Keratinocyte (primary cell): ENCODE measurements around the gene COL21A1.

Source experiments
- EZH2 ChIP-seq: IDR thresholded peaks from one replicate; pipeline ENCODE4 v1.6.1; 2012; ENCODE audit warnings: inconsistent platforms, mild to moderate bottlenecking, low read length, moderate library complexity
- TF ChIP-seq, protein P1 (sequence below), 3 experiments: IDR thresholded peaks in 1 of 3; conservative IDR thresholded peaks in 1 of 3; optimal IDR thresholded peaks in 1 of 3; 2 replicates in 2 of 3; 3 replicates in 1 of 3; pipeline versions ENCODE3 to v1.5.1; 2011; ENCODE audit warnings: low read length in 3 of 3, mild to moderate bottlenecking in 3 of 3, moderate library complexity in 2 of 3, control low read depth in 1 of 3, inconsistent platforms in 1 of 3; ENCODE audit not compliant: insufficient read depth in 2 of 3; ENCODE audit errors: extremely low read depth in 1 of 3

- TF ChIP-seq, protein P1, sequence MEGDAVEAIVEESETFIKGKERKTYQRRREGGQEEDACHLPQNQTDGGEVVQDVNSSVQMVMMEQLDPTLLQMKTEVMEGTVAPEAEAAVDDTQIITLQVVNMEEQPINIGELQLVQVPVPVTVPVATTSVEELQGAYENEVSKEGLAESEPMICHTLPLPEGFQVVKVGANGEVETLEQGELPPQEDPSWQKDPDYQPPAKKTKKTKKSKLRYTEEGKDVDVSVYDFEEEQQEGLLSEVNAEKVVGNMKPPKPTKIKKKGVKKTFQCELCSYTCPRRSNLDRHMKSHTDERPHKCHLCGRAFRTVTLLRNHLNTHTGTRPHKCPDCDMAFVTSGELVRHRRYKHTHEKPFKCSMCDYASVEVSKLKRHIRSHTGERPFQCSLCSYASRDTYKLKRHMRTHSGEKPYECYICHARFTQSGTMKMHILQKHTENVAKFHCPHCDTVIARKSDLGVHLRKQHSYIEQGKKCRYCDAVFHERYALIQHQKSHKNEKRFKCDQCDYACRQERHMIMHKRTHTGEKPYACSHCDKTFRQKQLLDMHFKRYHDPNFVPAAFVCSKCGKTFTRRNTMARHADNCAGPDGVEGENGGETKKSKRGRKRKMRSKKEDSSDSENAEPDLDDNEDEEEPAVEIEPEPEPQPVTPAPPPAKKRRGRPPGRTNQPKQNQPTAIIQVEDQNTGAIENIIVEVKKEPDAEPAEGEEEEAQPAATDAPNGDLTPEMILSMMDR (optimal IDR thresholded peaks at IDR 0.05 in 1 of 3, IDR thresholded peaks at IDR 0.05 in 1 of 3, conservative IDR thresholded peaks at IDR 0.05 in 1 of 3; ENCODE audit: extremely low read depth in 1 of 3, insufficient read depth in 2 of 3, low read length in 3 of 3), result no peak
- TF ChIP-seq EZH2, result no peak
Measured at GRCh38 chr6:56040889-56041301, 206.5 kb downstream of the COL21A1 start.
